Activated T-helper 17 cell treated with anti-CD3 and anti-CD28 coated beads, Interleukin-2, amount 50 U/mL, for 72 hours (primary cell): ENCODE results near the gene ICAM5. TPM values are rescaled to one million over a fixed set of nuclear protein-coding genes. Genes with fewer than 3 reads are reported as not detected.
A peak's percentile ranks its signal among the peaks of the same experiment; 100 is the strongest.
"Not testable (repeated sequence)": the region's sequence is repeated elsewhere in the genome, so short reads cannot be mapped to it uniquely, and the experiment has no call there.

ENCODE experiments used
- ATAC-seq: fragments of 150-1000 bp; cut with Tn5 transposase; replicated peaks from 2 replicates; pipeline ENCODE4 v1.10.0; 2021; ENCODE audit warnings: mild to moderate bottlenecking, moderate library complexity
- H3K27ac Mint-ChIP-seq: one replicate; pipeline ENCODE4 v1.8.0; 2022; ENCODE audit warnings: mixed read lengths
- H3K27me3 Mint-ChIP-seq: one replicate; pipeline ENCODE4 v1.8.0; 2022; ENCODE audit warnings: mixed read lengths
- H3K36me3 Mint-ChIP-seq: one replicate; pipeline ENCODE4 v1.8.0; 2022; ENCODE audit warnings: low read depth, mild to moderate bottlenecking, mixed read lengths
- H3K4me1 Mint-ChIP-seq: one replicate; pipeline ENCODE4 v1.8.0; 2022; ENCODE audit warnings: mixed read lengths
- H3K4me3 Mint-ChIP-seq: one replicate; pipeline ENCODE4 v1.8.0; 2022; ENCODE audit warnings: mild to moderate bottlenecking, mixed read lengths
- H3K9me3 Mint-ChIP-seq: one replicate; pipeline ENCODE4 v1.8.0; 2022; ENCODE audit warnings: mixed read lengths
- total RNA-seq, 2 donors: library from RNA; stranded (reverse); gene quantifications; one replicate each; pipeline ENCODE4 v1.2.3, GENCODE V29; 2022

The ICAM5 gene, protein sequence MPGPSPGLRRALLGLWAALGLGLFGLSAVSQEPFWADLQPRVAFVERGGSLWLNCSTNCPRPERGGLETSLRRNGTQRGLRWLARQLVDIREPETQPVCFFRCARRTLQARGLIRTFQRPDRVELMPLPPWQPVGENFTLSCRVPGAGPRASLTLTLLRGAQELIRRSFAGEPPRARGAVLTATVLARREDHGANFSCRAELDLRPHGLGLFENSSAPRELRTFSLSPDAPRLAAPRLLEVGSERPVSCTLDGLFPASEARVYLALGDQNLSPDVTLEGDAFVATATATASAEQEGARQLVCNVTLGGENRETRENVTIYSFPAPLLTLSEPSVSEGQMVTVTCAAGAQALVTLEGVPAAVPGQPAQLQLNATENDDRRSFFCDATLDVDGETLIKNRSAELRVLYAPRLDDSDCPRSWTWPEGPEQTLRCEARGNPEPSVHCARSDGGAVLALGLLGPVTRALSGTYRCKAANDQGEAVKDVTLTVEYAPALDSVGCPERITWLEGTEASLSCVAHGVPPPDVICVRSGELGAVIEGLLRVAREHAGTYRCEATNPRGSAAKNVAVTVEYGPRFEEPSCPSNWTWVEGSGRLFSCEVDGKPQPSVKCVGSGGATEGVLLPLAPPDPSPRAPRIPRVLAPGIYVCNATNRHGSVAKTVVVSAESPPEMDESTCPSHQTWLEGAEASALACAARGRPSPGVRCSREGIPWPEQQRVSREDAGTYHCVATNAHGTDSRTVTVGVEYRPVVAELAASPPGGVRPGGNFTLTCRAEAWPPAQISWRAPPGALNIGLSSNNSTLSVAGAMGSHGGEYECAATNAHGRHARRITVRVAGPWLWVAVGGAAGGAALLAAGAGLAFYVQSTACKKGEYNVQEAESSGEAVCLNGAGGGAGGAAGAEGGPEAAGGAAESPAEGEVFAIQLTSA
- total RNA-seq = 1 to 10 TPM in 1 of 2 donors, under 1 TPM in 1; 0.71 to 8.6 TPM

DNA sequence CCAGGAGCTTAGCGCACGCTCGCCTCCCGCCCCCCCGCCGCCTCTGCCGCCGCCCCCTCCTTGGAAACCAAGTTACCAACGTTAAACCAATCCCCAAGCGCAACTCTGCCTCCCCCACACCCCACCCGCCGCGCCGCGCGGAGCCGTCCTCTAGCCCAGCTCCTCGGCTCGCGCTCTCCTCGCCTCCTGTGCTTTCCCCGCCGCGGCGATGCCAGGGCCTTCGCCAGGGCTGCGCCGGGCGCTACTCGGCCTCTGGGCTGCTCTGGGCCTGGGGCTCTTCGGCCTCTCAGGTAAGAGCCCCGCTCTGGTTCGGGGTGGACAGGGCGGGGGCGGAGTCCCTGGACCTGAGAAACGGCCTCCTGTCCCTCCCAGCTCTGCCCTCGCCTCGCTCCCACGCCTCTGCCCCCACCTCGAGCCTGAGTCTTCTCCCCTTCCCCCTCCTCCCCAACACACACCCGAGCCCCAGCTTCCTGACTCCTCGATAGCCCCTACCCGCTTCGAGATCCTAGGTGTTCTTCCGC is at the start of gene ICAM5:
Gene ICAM5 (plus strand): TSS at position 117 of the 521 bp plus-strand sequence. CDS start 92 bp downstream, at position 209.
- H3K4me1 Mint-ChIP-seq = peaks cover 42% of the 10 kb centered on the region
- H3K36me3 Mint-ChIP-seq = peaks cover 40% of the 10 kb centered on the region
- ATAC-seq = no peak
- peak within 1 kb of the TSS; percentile 10 for H3K27ac Mint-ChIP-seq
- H3K9me3 Mint-ChIP-seq = no peaks in the 10 kb centered on the region
- H3K27me3 Mint-ChIP-seq = peaks cover 34% of the 10 kb centered on the region
- H3K4me3 Mint-ChIP-seq = peak within 1 kb of the TSS; percentile 74

DNA sequence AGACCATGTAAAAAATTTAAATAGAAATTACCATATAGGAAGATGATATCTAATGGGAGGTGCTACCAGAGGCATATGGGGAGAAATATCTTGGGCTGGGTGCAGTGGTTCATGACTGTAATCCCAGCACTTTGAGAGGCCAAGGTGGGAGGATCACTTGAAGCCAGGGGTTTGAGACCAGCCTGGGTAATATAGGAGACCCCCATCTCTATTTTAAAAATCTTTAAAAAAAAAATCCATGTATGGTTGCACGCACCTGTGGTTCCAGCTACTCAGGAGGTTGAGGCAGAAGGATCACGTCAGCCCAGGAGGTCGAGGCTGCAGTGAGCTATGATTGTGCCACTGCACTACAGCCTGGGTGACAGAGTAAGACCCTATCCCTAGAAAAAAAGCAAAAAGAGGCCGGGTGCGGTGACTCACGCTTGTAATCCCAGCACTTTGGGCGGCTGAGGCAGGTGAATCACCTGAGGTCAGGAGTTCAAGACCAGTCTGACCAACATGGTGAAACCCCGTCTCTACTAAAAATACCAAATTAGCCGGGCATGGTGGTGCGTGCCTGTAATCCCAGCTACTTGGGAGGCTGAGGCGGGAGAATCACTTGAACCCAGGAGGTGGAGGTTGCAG is 47.8 kb upstream of the ICAM5 start:
- not testable (repeated sequence) for H3K27ac Mint-ChIP-seq, H3K4me1 Mint-ChIP-seq, H3K4me3 Mint-ChIP-seq, H3K27me3 Mint-ChIP-seq, H3K36me3 Mint-ChIP-seq, H3K9me3 Mint-ChIP-seq
- peak; percentile 39 for ATAC-seq

- Mint-ChIP-seq H3K27ac (no peak overlapping the region), H3K4me1 (no peaks in the 10 kb centered on the region), H3K36me3 (no peaks in the 10 kb centered on the region), H3K27me3 (no peaks in the 10 kb centered on the region), H3K4me3 (no peak overlapping the region), H3K9me3 (no peaks in the 10 kb centered on the region)
- no peak for ATAC-seq
Observed at GRCh38 chr19:10243606-10244005, 46.1 kb upstream of the ICAM5 start.

GRCh38 chr19:10245189-10245939 is 44.4 kb upstream of the ICAM5 start:
- H3K27ac Mint-ChIP-seq = peak overlapping the region; percentile 25
- H3K36me3 Mint-ChIP-seq = no peaks in the 10 kb centered on the region
- no peak overlapping the region for H3K4me3 Mint-ChIP-seq
- H3K27me3 Mint-ChIP-seq = no peaks in the 10 kb centered on the region
- no peaks in the 10 kb centered on the region for H3K4me1 Mint-ChIP-seq
- H3K9me3 Mint-ChIP-seq = no peaks in the 10 kb centered on the region
- peak; percentile 28 for ATAC-seq

DNA sequence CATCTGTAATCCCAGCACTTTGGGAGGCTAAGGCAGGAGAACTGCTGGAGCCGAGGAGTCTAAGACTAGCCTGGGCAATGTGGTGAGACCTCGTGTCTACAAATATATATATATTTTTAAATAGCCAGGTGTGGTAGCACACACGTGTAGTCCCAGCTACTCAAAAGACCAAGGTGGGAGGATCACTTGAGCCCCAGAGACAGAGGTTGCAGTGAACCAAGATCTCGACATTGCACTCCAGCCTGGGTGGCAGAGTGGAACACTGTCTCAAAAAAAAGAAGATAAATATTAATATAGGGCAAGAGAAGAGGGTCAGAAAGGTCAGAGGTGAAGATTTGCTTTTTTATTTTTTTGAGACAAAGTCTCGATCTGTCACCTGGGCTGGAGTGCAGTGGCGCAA is 43.2 kb upstream of the ICAM5 start:
- H3K9me3 Mint-ChIP-seq = no peaks in the 10 kb centered on the region
- no peak overlapping the region for H3K27ac Mint-ChIP-seq
- no peak overlapping the region for H3K4me3 Mint-ChIP-seq
- no peak for ATAC-seq
- no peaks in the 10 kb centered on the region for H3K4me1 Mint-ChIP-seq
- no peaks in the 10 kb centered on the region for H3K27me3 Mint-ChIP-seq
- H3K36me3 Mint-ChIP-seq = peaks cover under 1% of the 10 kb centered on the region

- Mint-ChIP-seq H3K9me3 (no peaks in the 10 kb centered on the region), H3K4me1 (peaks cover 8% of the 10 kb centered on the region), H3K27ac (peak within 1 kb of the TSS; percentile 94), H3K36me3 (peaks cover 54% of the 10 kb centered on the region), H3K4me3 (peak within 1 kb of the TSS; percentile 92), H3K27me3 (no peaks in the 10 kb centered on the region)
- peak; percentile 98 for ATAC-seq
Observed at GRCh38 chr19:10251792-10252694, 37.7 kb upstream of the ICAM5 start, which contains the start of gene MRPL4. TSS of gene MRPL4 (plus strand) at chr19:10252214. CDS start at chr19:10252254, 40 bp downstream.

DNA sequence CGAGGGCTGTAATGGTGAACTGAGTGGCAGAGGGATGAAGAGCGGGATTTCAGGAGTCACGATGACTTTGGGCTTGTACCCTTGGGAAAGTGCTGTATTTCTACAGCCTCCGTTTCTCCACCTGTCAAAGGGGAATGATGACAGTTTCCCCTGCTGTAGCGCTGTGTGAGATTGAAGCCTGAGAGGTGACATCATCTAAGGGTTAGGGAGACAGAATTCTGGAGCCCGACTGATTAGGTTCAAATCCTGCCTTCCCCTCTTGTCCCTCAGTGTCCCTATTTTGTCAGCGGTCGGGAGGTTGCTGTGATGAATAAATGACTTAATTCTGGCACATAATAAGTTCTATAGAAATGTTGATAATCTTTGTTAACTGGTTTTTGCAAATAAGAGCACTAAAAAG is 37.0 kb upstream of the ICAM5 start:
- peak overlapping the region; percentile 92 for H3K4me3 Mint-ChIP-seq
- peak overlapping the region; percentile 94 for H3K27ac Mint-ChIP-seq
- H3K4me1 Mint-ChIP-seq = peaks cover 8% of the 10 kb centered on the region
- H3K27me3 Mint-ChIP-seq = no peaks in the 10 kb centered on the region
- no peaks in the 10 kb centered on the region for H3K9me3 Mint-ChIP-seq
- no peak for ATAC-seq
- H3K36me3 Mint-ChIP-seq = peaks cover 60% of the 10 kb centered on the region

- Mint-ChIP-seq H3K4me3 (peak overlapping the region; percentile 92), H3K27ac (peak overlapping the region; percentile 36), H3K36me3 (peaks cover 75% of the 10 kb centered on the region), H3K4me1 (peaks cover 8% of the 10 kb centered on the region), H3K27me3 (no peaks in the 10 kb centered on the region), H3K9me3 (no peaks in the 10 kb centered on the region)
- ATAC-seq = no peak
Observed at GRCh38 chr19:10254244-10254643, 35.5 kb upstream of the ICAM5 start.

GRCh38 chr19:10255358-10255757 is 34.4 kb upstream of the ICAM5 start:
- no peak for ATAC-seq
- no peak overlapping the region for H3K27ac Mint-ChIP-seq
- H3K36me3 Mint-ChIP-seq = peaks cover 83% of the 10 kb centered on the region
- no peaks in the 10 kb centered on the region for H3K9me3 Mint-ChIP-seq
- no peaks in the 10 kb centered on the region for H3K27me3 Mint-ChIP-seq
- no peak overlapping the region for H3K4me3 Mint-ChIP-seq
- peaks cover 13% of the 10 kb centered on the region for H3K4me1 Mint-ChIP-seq

GRCh38 chr19:10256551-10256950 is 33.2 kb upstream of the ICAM5 start:
- ATAC-seq = no peak
- no peak overlapping the region for H3K4me3 Mint-ChIP-seq
- no peaks in the 10 kb centered on the region for H3K27me3 Mint-ChIP-seq
- no peak overlapping the region for H3K27ac Mint-ChIP-seq
- peaks cover 82% of the 10 kb centered on the region for H3K36me3 Mint-ChIP-seq
- H3K4me1 Mint-ChIP-seq = peaks cover 13% of the 10 kb centered on the region
- H3K9me3 Mint-ChIP-seq = no peaks in the 10 kb centered on the region

DNA sequence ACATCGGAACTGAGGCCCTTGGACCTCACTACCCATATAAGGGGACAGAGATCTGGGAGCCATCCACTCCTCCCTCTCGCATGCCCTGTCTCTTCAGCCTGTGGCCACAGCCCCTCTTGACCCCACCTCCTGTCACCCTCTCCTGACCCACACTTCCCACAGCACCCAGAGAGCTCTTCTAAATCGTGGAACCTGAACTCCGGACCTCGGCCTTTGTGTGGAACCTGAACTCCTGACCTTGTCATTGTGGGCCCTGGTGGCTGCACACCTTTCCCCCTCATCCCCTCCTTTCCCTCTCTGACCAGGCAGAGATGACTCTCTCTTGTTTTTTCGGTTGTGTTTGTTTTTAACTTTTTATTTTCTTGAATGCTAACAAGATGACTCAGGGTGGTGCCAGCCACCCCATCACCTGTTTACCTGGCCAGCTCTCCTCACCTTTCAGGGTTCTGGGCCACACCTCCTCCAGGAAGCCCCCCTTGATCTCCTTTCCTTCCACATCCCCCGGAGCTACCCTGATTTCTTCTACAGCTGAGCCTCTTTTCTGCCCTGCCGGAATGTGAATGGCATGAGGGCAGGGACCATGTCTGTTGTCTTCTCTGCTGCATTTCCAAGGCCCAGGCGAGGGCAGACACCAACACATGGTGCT is 32.7 kb upstream of the ICAM5 start:
- H3K27ac Mint-ChIP-seq = peak overlapping the region; percentile 27
- peaks cover 13% of the 10 kb centered on the region for H3K4me1 Mint-ChIP-seq
- no peaks in the 10 kb centered on the region for H3K27me3 Mint-ChIP-seq
- H3K4me3 Mint-ChIP-seq = no peak overlapping the region
- peaks cover 77% of the 10 kb centered on the region for H3K36me3 Mint-ChIP-seq
- no peaks in the 10 kb centered on the region for H3K9me3 Mint-ChIP-seq
- no peak for ATAC-seq

DNA sequence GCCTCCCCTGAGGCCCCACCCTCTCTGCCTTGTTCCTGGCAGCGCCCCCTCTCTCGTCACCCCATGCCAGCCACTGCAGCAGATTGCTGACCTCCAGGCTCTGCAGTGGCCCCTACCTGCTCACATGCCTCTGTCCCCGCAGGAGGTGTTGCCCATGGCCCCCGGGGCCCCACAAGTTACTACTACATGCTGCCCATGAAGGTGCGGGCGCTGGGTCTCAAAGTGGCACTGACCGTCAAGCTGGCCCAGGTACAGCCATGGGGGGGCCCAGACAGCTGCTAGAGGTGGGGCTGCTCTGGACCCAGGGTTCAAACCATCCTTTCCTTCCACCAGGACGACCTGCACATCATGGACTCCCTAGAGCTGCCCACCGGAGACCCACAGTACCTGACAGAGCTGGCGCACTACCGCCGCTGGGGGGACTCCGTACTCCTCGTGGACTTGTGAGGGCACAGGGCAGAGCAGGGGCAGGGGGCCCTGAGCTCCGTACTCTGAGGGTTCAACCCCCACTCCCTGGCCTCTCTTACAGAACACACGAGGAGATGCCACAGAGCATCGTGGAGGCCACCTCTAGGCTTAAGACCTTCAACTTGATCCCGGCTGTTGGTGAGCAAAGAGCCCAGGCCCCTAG is 31.6 kb upstream of the ICAM5 start:
- no peaks in the 10 kb centered on the region for H3K27me3 Mint-ChIP-seq
- no peaks in the 10 kb centered on the region for H3K9me3 Mint-ChIP-seq
- H3K4me3 Mint-ChIP-seq = no peak overlapping the region
- H3K27ac Mint-ChIP-seq = no peak overlapping the region
- no peak for ATAC-seq
- H3K36me3 Mint-ChIP-seq = peaks cover 68% of the 10 kb centered on the region
- H3K4me1 Mint-ChIP-seq = peaks cover 13% of the 10 kb centered on the region
